CD4-positive, alpha-beta T cell treated with Interleukin-6 at 100 ng/mL for 8 hours (primary cell): ENCODE results near the gene ENOX2.
"Not testable (repeated sequence)": the region's sequence is repeated elsewhere in the genome, so short reads cannot be mapped to it uniquely, and the experiment has no call there.

Experiments used
- DNase-seq: peaks from one replicate; pipeline ENCODE4 v3.0.0-alpha.2; 2020; ENCODE audit warnings: mixed read lengths, low spot score

The ENOX2 gene

GRCh38 chrX:130746709-130747342 lies 156.2 kb downstream of the ENOX2 start:
- DNase-seq, result no peak

GRCh38 chrX:130746077-130746476 lies 156.9 kb downstream of the ENOX2 start:
- DNase-seq, result no peak

GRCh38 chrX:130741584-130741983 lies 161.4 kb downstream of the ENOX2 start:
- no peak for DNase-seq

- no peak for DNase-seq
Observed at GRCh38 chrX:130741151-130741550, 161.9 kb downstream of the ENOX2 start.

- no peak for DNase-seq
Observed at GRCh38 chrX:130738638-130739195, 164.3 kb downstream of the ENOX2 start.

- no peak for DNase-seq
Observed at GRCh38 chrX:130734713-130735112, 168.3 kb downstream of the ENOX2 start.

GRCh38 chrX:130728208-130728607 lies 174.8 kb downstream of the ENOX2 start:
- no peak for DNase-seq

GRCh38 chrX:130726661-130727060 lies 176.3 kb downstream of the ENOX2 start:
- no peak for DNase-seq

- no peak for DNase-seq
Observed at GRCh38 chrX:130725519-130725918, 177.5 kb downstream of the ENOX2 start.

GRCh38 chrX:130719413-130719812 lies 183.6 kb downstream of the ENOX2 start:
- no peak for DNase-seq

- no peak for DNase-seq
Observed at GRCh38 chrX:130718137-130718536, 184.9 kb downstream of the ENOX2 start.

GRCh38 chrX:130716781-130717413 lies 186.1 kb downstream of the ENOX2 start:
- no peak for DNase-seq

- no peak for DNase-seq
Observed at GRCh38 chrX:130716346-130716745, 186.7 kb downstream of the ENOX2 start.

- no peak for DNase-seq
Observed at GRCh38 chrX:130715299-130715698, 187.7 kb downstream of the ENOX2 start.

GRCh38 chrX:130714665-130715064 lies 188.3 kb downstream of the ENOX2 start:
- DNase-seq, result no peak

GRCh38 chrX:130714135-130714534 lies 188.9 kb downstream of the ENOX2 start:
- DNase-seq, result no peak

- DNase-seq, result not testable (repeated sequence)
Observed at GRCh38 chrX:130709178-130709577, 193.8 kb downstream of the ENOX2 start.

- DNase-seq, result no peak
Observed at GRCh38 chrX:130705591-130705990, 197.4 kb downstream of the ENOX2 start.

- no peak for DNase-seq
Observed at GRCh38 chrX:130704053-130705038, 198.7 kb downstream of the ENOX2 start.

- DNase-seq, result no peak
Observed at GRCh38 chrX:130702867-130703707, 199.9 kb downstream of the ENOX2 start.

- DNase-seq, result no peak
Observed at GRCh38 chrX:130700629-130701028, 202.4 kb downstream of the ENOX2 start.
